PC-9 (cell line): ENCODE results near the gene PICK1. TPM values are rescaled to one million over a fixed set of nuclear protein-coding genes. Genes with fewer than 3 reads are reported as not detected.

Experiments
- BruUV-seq: library from RNA; stranded (reverse); fragments of 400-500 nt; replicated peaks from 2 replicates; lab custom pipeline; 2021; lab: Mats Ljungman, UMichigan
- CTCF ChIA-PET: fragments of 300-600 bp; sonication (Branson Sonifier 250); formaldehyde crosslinking; loops from one replicate; lab custom pipeline; 2022; ENCODE audit warnings: antibody characterized with exemption; lab: Charles Lee
- POLR2A ChIA-PET: fragments of 300-600 bp; sonication (Branson Sonifier 250); formaldehyde crosslinking; loops from one replicate; lab custom pipeline; 2022; ENCODE audit warnings: antibody characterized with exemption; ENCODE audit not compliant: unreplicated experiment; lab: Charles Lee
- DNase-seq, 2 experiments: peaks; one replicate each; pipeline versions ENCODE4 v3.0.0 to v3.0.0-alpha.2; 2015 to 2022; ENCODE audit warnings: mixed read lengths in 1 of 2
- H2AFZ ChIP-seq: fragments of 200-600 bp; sonication (generic); 2 replicates; pipeline ENCODE4 v1.8.1; 2017; ENCODE audit warnings: antibody characterized with exemption
- H3F3A ChIP-seq: fragments of 200-600 bp; sonication (generic); 2 replicates; pipeline ENCODE4 v1.8.1; 2017; ENCODE audit warnings: antibody characterized with exemption, mild to moderate bottlenecking, low read depth; ENCODE audit not compliant: insufficient read depth
- H3K27ac ChIP-seq: fragments of 200-600 bp; sonication (generic); 2 replicates; pipeline ENCODE4 v1.6.1; 2016; ENCODE audit warnings: mixed run types
- H3K27me3 ChIP-seq: fragments of 200-600 bp; sonication (generic); 2 replicates; pipeline ENCODE4 v1.6.1; 2016; ENCODE audit warnings: low read depth, mixed run types; ENCODE audit not compliant: insufficient read depth
- H3K36me3 ChIP-seq: fragments of 200-600 bp; sonication (generic); 2 replicates; pipeline ENCODE4 v1.6.1; 2016; ENCODE audit warnings: low read depth, mixed run types
- H3K4me1 ChIP-seq: fragments of 200-600 bp; sonication (generic); replicated peaks from 2 replicates; pipeline ENCODE4 v1.6.1; 2016; ENCODE audit warnings: mixed run types; ENCODE audit not compliant: insufficient read depth
- H3K4me2 ChIP-seq: fragments of 200-600 bp; sonication (generic); 2 replicates; pipeline ENCODE4 v1.6.1; 2017; ENCODE audit warnings: mixed run types
- H3K4me3 ChIP-seq: fragments of 200-600 bp; sonication (generic); 2 replicates; pipeline ENCODE4 v1.6.1; 2016; ENCODE audit warnings: mixed run types
- H3K79me2 ChIP-seq: fragments of 200-600 bp; sonication (generic); 2 replicates; pipeline ENCODE4 v1.6.1; 2017; ENCODE audit warnings: low read depth, mixed run types
- H3K9me2 ChIP-seq: fragments of 200-600 bp; sonication (generic); 2 replicates; pipeline ENCODE4 v1.8.1; 2017; ENCODE audit warnings: mild to moderate bottlenecking; ENCODE audit not compliant: insufficient read depth
- H3K9me3 ChIP-seq: fragments of 200-600 bp; sonication (generic); 2 replicates; pipeline ENCODE4 v1.8.1; 2016; ENCODE audit warnings: low read depth; ENCODE audit not compliant: insufficient read depth
- H4K20me1 ChIP-seq: fragments of 200-600 bp; sonication (generic); 2 replicates; pipeline ENCODE4 v1.8.1; 2017; ENCODE audit not compliant: insufficient read depth
- CTCF ChIP-seq: fragments of 200-600 bp; sonication (generic); conservative IDR thresholded peaks from 2 replicates; pipeline ENCODE4 v1.6.1; 2017; ENCODE audit warnings: mixed run types, antibody characterized with exemption, mild to moderate bottlenecking, moderate library complexity
- EZH2 ChIP-seq: fragments of 200-600 bp; sonication (generic); IDR thresholded peaks from 2 replicates; pipeline ENCODE4 v1.8.0; 2017; ENCODE audit warnings: antibody characterized with exemption, low read depth
- intact Hi-C: fragments of 100-400 bp; cut with micrococcal nuclease; formaldehyde crosslinking; loops from one replicate; pipeline ENCODE4 v1.10.0; 2022; ENCODE audit not compliant: unreplicated experiment
- total RNA-seq: library from RNA; stranded (reverse); gene quantifications from 2 replicates; pipeline ENCODE4 v1.2.3, GENCODE V29; 2021

Gene PICK1
- total RNA-seq, 1 experiment from 2014 or later, result 55.9 TPM

- CTCF ChIA-PET, result no interaction called here
Measured at GRCh38 chr22:38079804-38080203, 22.6 kb downstream of the PICK1 start.

GRCh38 chr22:38080474-38080849, 23.3 kb downstream of the PICK1 start:
- Histone ChIP-seq H3K79me2 (no peaks in the 10 kb centered on the region), H3K9me2 (no peaks in the 10 kb centered on the region), H2AFZ (no peak overlapping the region), H3K27ac (no peak overlapping the region), H4K20me1 (no peaks in the 10 kb centered on the region), H3K36me3 (no peaks in the 10 kb centered on the region), H3K4me2 (no peak overlapping the region), H3K9me3 (no peaks in the 10 kb centered on the region), H3F3A (peaks cover 28% of the 10 kb centered on the region; the same call in 1 of the 2 replicates), H3K4me3 (no peak overlapping the region), H3K27me3 (no peaks in the 10 kb centered on the region), H3K4me1 (no peaks in the 10 kb centered on the region)
- POLR2A ChIA-PET, result no interaction called here
- DNase-seq, result no peak
- no TSS peak for BruUV-seq
- TF ChIP-seq EZH2 (no peak), CTCF (no peak)
- intact Hi-C loops, result no loop called here
- CTCF ChIA-PET, result no interaction called here

More at GRCh38 chr22:38079804-38080203, 22.6 kb downstream of the PICK1 start:
- Histone ChIP-seq H3K9me3 (no peaks in the 10 kb centered on the region), H3F3A (peaks cover 28% of the 10 kb centered on the region; the same call in 1 of the 2 replicates), H3K27me3 (no peaks in the 10 kb centered on the region), H3K79me2 (no peaks in the 10 kb centered on the region), H3K4me3 (no peak overlapping the region), H3K36me3 (no peaks in the 10 kb centered on the region), H3K9me2 (no peaks in the 10 kb centered on the region), H3K27ac (no peak overlapping the region), H2AFZ (no peak overlapping the region), H3K4me2 (no peak overlapping the region), H3K4me1 (no peaks in the 10 kb centered on the region), H4K20me1 (no peaks in the 10 kb centered on the region)
- intact Hi-C loops, result no loop called here
- DNase-seq, result no peak
- no TSS peak for BruUV-seq
- POLR2A ChIA-PET, result no interaction called here
- TF ChIP-seq CTCF, result no peak

- Histone ChIP-seq H4K20me1 (no peaks in the 10 kb centered on the region), H3K4me3 (no peak overlapping the region), H3K9me2 (no peaks in the 10 kb centered on the region), H2AFZ (no peak overlapping the region), H3F3A (peaks cover 28% of the 10 kb centered on the region; the same call in 1 of the 2 replicates), H3K27ac (no peak overlapping the region), H3K27me3 (no peaks in the 10 kb centered on the region), H3K4me1 (no peaks in the 10 kb centered on the region), H3K4me2 (no peak overlapping the region), H3K9me3 (no peaks in the 10 kb centered on the region), H3K36me3 (no peaks in the 10 kb centered on the region), H3K79me2 (no peaks in the 10 kb centered on the region)
- CTCF ChIA-PET, result no interaction called here
- DNase-seq, result no peak
- TF ChIP-seq EZH2 (no peak), CTCF (no peak)
- POLR2A ChIA-PET, result no interaction called here
- BruUV-seq, result no TSS peak
- intact Hi-C loops, result no loop called here
Measured at GRCh38 chr22:38080850-38081635, 23.8 kb downstream of the PICK1 start.
